Posterior cingulate gyrus (tissue), 11 donors: Measurements from ENCODE around the gene IMPDH1.
A peak's percentile ranks its signal among the peaks of the same experiment; 100 is the strongest.

Experiments
- DNase-seq, 10 donors: peaks; one replicate each; pipeline versions ENCODE4 v3.0.0 to v3.0.0-alpha.2; 2020 to 2021; ENCODE audit warnings: mixed read lengths in 3 of 10
- intact Hi-C: fragments of 100-400 bp; cut with DNase I; formaldehyde crosslinking; loops from one replicate; pipeline ENCODE4 v1.15.1; 2023

IMPDH1 gene

DNA sequence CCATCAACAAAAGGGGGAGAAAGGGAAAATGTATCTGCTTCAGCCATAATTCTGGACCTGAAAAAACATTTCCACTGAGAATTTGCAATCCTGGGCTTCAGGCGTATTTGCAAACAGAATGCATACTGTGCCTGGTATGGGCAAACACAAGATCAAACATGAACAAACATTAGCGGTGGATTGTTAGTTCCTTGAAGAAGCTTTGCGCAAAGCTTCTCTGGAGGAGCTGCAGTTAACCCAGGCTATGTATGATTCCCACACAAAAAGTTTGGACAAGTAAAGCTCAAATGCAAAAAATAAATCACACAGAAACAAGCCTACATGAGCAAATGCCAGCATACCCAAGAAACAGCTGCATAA, 25.5 kb upstream of the IMPDH1 start:
- DNase-seq = no peak
- intact Hi-C loops = no loop called here

DNA sequence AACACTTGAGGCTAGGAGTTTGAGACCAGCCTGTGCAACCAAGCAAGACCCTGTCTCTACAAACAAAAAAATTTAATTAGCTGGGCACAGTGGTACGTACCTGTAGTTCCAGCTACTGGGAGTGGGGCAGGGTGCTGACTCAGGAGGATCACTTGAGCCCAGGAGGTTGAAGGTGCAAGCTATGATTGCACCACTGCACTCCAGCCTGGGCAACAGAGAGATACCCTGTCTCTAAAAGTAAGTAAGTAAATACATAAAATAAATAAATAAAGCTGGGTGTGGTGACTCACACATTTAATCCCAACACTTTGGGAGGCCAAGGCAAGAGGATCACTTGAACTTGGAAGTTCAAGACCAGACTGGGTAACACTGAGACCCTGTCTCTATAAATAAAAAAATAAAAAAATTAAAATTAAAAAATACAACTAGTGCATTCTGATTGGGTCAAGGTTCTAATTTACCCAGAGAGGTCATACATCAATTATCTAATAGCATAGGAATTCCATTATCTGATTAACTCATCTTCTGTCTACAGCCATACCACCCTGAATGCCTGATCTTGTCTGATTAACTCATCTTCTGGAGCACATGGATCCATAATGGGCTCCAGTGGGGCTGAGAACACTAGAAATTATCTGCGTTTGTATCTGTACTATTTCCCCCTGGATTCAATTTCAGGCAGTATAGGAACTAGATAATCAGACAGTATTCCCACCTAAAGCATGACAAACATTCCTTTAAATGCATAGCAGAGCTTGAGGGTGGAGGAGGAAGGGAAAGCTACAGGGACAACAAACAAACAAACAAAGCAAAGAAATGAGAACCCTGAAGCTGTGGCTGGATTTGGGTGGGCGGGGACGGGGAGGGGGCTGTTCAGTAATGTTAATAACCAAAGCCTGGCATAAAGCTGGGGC, 24.9 kb upstream of the IMPDH1 start:
- intact Hi-C loops = no loop called here

DNA sequence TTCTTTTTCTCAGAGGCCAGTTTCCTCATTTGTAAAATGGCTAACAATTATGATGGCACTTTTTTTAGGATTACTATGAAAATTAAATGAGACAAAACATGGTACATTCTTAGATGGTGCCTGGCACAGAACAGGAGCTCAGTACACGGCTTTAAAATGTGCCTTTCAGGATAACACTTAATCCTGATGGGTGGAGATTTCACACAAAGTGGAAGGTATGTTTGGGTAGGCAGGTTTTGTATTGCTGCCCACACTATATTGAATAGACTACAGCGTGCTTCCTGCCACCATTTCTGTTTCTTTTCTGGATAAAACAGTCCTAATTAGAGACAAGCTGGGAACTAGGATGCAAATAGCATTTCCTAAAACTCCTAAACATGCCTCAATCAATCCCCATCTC, 22.0 kb upstream of the IMPDH1 start:
- DNase-seq = no peak
- intact Hi-C loops = no loop called here

More for the DNA sequence above, 24.9 kb upstream of the IMPDH1 start:
- DNase-seq = no peak

DNA sequence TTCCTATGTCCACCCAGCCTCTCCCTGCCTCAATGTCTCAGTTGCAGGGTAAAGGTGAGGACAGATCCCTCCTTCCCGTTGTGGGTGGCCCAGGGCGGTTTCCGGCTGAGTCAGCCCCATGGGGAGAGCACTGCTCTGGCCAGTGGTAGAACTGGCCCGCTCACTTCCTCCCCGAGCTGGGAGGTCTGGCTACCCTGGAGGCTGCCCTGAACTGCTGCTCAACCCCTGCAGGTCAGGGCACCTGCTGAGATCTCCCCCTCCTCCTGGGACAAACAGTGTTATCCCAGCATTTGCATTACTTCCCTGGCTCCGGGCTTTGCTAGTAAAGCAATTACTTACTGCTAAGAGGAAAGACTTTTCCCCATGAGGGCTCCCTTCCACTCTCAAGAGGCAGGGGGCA, 21.4 kb upstream of the IMPDH1 start:
- DNase-seq = no peak
- intact Hi-C loops = no loop called here

DNA sequence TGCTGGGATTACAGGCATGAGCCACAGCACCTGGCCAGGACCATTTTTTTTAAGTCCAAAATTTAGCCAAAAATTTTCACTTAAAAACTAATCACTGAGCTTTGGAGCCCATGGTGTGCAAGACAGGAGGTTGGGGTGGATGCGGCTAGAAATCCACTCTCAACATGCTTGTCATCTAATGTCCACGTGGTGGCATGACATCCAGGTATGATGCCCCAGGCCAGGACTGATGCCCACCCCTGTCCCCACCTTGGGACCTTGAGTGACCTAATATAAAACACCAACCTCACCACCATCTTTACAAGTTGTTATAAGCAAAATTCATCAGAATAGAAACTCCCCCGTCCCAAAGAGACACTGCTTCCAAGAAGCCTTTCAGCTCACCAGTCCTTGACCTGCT, 20.4 kb upstream of the IMPDH1 start:
- no peak for DNase-seq
- intact Hi-C loops = no loop called here

DNA sequence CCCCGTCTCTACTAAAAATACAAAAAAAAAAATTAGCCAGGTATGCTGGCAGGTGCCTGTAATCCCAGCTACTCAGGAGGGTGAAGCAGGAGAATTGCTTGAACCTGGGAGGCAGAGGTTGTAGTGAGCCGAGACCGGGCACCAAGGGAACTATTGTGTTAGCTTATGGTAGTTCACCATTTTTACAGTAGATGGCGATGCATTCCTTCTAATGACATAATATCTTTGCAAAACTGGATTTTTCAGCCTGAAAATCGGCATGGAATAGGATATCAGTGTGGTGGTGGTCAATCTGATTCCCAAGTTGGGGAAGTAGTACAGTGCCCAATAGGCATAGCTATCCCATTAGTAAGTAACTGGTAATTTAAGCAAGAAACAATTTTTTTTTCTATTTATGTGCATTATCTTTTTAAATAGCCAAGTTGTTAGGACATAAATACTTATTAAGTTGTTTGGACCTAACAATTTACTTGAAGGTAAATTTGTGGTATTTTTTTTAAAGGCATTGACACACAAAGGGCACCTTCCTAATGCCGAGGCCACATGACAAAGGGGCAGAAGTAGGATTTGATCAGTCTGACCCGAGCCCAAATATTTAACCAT, 17.6 kb upstream of the IMPDH1 start:
- no peak for DNase-seq
- intact Hi-C loops = loop anchor here (1.0 to 5.0 kb wide), 2 partner anchors 32 to 455 kb away; no protein-coding TSS in a partner anchor

DNA sequence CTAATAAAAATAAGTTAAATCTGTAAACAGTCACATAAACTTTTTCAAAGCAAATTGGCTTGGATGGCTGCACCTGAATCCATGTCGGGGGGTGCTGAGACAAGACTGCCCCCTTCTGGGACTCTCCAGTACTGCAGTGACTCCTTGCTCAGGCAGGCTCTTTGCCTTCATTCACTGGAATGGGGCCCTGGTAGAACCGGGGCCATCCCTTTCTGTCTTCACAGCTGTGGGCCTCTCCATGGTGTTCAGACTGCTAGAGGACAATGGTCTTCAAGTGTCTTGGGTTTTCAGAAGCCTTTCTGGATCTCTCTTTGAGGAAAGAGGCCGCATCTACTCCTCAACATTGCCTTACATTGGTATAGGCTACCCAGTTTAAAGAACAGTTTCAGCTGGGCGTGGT, 16.1 kb upstream of the IMPDH1 start:
- peak in 9 of 10 donors; percentile 42 to 94 (median 77) for DNase-seq
- intact Hi-C loops = loop anchor here (1.0 to 5.0 kb wide), 2 partner anchors 28 to 456 kb away; no protein-coding TSS in a partner anchor

DNA sequence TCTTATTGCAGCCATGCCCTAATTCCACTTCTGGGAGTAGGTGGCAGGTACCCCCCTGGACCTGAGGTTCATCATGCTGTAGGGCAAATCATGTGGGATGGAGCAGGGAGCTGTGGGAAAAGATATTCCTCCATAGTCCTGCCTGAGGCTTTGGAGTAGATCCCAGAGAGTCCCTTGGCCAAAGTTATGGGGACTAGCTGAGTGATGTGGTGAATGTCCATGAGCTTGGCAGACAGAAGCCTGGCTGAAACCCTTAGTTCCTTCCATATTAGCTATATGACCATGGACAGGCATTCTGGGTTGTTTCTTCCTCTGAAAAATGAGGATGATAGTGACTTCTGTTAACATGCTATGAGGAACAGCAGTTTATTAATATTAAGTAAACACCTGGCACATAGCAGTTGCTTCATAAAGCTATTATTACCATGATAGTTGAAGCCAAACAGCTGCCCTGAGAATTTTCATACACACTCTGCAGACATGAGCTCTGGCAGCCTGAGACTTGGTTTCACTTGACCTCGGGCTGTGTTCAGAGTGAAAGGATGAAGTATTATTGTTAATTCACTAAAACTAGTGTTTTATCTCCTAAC, 15.0 kb upstream of the IMPDH1 start:
- no peak for DNase-seq
- intact Hi-C loops = loop anchor here (1.0 to 5.0 kb wide), 2 partner anchors 26 to 458 kb away; no protein-coding TSS in a partner anchor

DNA sequence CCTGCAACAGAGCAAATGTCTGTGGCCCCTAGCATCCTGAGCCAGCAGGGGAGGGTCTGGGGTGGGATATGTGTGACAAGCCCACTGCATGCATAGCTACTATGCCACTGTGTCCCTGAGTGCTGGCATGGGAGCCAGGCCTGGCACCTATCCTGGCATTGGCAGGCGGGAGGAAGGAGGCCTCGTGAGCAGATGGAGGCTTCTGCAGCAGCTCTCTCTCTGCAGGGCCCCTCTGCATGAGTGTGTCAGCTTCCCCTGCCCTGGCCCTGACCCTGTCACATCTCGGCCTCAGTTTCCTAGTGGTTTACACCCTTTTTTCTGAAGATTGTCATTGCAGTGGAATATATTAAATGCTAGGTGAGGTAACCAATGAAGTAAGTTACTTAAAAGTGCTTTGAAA, 13.1 kb upstream of the IMPDH1 start:
- no peak for DNase-seq
- intact Hi-C loops = no loop called here

DNA sequence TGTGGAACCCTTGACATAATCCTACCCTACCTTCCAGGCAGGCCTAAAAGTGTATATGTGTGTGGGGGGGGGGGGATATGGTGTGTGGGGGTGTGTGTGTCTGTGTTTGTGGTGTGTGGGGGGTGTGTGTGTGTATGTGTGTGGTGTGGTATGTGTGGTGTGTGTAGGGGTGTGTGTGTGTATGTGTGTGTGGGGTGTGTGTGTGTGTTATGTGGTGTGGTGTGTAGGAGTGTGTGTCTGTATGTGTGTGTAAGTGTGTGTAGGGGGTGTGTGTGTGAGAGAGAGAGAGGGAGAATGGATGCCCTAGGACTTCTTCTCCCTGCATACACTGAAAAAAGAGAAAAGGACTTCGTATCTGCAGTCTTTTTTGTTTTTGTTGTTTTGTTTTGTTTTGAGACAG, 12.3 kb upstream of the IMPDH1 start:
- DNase-seq = no peak
- intact Hi-C loops = no loop called here

DNA sequence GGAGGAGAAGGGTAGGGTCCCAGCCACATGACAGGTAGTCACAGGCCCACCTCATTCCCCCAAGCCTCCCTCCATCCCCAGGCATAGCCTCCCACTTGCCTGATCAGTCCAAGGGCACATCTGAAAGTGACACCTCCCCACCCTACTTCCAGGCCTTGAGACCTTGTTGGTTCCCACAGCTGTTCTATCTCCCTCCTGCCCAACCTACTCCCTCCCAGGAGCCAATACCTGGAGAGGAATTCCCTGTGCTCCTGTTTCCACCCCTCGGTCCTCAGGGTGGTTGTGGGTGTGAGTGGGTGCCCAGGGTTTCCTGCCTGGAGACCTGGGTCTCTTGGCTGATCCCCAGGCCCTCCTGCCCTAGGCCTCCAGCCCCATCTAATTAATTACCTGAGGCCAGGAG, 11.6 kb upstream of the IMPDH1 start:
- DNase-seq = no peak
- intact Hi-C loops = no loop called here

DNA sequence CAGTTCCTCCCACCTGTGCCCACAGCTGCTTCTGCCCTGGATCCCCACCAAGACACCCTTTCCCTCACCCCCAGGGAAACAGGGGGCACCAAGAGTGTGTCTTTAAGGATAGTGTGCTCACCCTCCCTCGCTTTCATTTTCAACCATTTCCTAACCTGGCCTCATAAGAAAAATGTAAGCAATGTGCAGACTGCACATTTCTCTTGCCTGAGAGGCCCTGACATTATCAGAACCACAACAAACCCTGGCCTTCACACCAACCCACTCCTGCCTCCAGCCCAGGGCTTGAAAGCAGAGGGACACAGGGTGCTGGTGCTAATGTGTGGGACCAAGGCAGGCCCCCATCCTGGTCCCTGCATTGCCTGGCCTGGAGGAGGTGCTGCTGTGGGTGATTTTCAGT, 11.0 kb upstream of the IMPDH1 start:
- DNase-seq = no peak
- intact Hi-C loops = no loop called here

DNA sequence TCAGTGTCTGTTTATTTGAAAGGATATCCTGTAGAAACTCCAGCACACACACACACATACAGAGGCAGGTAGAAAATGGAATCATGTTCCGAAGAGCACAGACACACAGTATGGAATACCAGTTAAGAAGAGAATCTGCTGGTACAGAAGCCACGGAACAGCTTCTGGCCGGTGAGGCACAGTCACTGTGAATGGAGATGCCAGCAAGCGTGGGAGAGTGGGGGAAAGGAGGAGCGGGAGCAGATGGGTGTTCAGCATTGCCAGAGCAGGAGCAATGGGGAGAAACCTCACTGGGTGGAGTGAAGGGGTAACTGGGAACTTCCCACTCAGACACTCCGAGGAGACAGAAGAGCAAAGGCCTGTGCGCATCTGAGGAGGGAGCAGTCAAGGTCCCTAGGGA, 9.5 kb upstream of the IMPDH1 start:
- intact Hi-C loops = no loop called here
- DNase-seq = peak in 7 of 10 donors; percentile 38 to 92 (median 45)

DNA sequence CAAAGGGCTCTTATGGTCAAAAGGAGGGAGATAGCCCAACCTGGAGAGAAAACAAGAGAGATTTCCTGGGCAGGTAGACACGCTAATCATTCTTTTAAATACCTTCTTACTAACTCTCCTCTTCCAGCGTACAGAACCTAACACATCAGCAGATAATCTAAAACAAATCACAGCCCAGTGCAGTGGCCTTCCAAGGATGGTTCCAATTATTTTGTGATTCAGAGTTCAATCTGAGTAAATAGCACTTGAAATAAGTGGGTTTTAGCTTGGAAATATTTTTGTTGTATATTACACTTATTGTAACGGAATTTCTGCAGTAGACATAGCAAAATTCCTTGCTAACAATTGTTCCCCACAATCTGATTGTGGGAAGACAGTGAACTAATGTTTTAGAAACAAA, 7.3 kb upstream of the IMPDH1 start:
- no peak for DNase-seq
- intact Hi-C loops = no loop called here

DNA sequence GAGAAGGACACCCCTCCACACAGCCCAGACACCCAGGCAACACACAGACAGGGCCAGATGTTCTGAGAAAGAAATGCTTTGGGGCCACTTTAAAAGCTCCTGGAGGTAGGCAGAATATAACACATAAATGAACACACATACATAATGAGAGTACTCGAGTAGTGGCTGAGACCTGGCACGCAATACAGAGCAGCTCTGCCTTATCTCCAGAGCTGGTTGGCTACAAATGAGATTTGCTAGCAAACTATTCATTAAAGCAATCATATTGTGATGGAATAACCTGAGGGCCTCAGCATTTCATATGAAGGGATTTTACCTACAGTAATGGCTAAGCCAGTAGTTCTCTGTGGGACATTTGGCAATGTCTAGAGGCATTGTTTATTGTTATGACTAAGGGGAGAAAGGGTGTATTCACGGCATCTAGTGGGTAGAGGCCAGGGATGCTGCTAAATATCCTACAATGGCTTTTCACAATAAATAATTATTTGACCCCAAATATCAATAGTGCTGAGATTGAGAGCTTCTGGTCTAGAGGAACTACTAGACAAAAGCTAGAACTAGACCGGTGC, 5.5 kb upstream of the IMPDH1 start:
- intact Hi-C loops = no loop called here

DNA sequence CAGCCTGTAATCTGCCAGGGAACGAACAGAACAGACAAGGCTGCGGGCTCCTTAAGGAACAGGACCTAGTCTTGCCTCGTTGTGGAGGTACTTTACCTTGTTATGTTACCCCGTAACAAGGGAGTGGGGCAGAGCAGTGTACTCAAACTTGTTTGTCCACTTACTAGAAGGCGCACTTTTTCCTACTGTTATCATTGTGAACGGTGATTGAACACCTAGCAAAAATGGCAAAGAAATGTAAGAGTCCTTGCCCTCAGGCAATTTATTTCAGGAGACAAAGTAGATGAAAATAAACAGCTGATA, 620 bp upstream of the IMPDH1 start:
- intact Hi-C loops = no loop called here
- DNase-seq = no peak

More for the DNA sequence above, 5.5 kb upstream of the IMPDH1 start:
- no peak for DNase-seq

DNA sequence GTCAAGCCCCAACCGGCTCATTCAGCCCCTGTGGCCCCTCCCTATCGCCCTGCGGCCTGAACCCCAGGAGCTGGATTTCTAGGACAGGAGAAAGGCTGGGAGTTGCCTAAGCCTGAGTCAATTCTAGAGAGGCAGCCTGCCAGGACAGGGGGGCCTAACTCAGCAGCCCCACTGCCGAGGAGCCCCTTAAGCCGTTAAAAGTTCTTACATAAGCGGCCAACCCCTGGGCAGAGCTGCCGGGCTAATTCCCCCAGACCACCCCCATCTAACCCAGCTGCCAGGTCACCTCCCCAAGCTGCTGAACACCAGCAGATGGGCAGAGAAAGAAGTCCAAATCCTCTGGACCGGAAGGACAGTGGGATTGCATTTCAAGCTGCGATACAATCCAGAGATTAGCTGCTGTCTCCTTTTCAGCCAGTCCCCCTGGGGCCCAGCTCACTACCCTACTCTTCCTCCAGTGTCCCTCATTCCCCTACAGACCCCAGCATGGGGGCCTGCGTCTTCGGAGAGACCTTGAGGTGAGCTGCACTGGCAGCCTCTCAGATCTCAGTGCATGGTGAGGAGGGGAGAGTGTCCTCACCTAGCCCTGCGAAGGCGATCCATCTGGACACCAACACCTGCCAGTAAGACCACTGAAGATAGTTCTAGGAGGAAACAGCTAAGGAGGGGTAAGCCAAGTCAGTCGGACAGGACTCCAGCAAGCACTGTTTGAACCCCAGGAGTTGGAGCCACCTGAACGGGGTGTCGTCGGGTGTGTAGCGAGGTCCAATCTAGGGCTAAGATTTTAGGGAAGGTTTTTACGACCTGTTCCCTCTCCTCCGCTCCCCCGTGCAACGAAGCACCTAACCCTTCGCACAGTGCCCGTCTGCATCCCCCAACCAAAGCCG, 830 bp downstream of the IMPDH1 start:
- intact Hi-C loops = loop anchor here (5.0 kb wide), 1 partner anchor 62 kb away; no protein-coding TSS in a partner anchor

DNA sequence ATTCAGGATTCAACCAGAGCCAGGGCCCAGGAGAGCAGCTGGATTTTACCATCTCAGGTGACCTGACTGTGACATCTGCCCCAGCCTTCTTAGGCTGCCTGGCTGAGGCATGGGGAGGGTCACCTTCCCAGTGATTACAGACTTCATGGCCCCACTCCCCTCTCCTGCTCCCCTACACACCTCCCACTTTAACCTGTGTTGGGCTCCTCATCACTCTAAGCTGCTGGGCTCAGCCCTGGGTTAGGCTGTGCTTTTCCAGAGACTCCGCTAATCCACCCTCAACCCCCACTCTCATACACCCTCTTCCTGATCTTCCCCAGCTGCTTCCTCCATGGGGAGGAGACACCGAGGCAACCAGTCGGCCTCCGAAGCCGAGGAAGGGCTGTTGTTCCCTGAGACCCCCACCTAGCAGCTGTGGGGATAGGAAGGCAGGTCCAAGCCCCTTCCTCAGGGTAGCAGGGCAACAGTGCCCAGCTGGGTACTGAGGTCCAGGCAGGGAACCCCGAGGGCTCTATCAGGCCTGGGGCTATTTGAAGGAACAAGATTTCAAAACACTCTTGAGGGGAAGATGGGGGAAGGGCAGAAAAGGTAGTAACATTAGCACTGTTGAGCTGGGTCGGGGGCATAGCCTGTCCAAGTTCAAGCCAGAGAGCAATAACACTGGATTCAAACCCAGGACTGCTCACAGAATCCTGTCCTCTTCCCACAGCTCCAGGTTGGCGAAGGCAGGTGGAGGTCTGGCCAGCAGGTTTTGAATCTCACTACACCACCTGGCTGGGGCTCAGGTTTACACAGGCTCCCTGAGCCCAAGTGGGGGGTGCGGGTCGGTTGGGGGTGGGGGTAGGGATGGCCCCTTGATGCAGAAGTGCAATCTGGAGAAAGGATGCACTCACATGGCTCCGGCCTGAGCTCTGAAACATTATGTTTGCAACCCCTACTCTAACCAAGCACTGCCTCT, 1.8 kb downstream of the IMPDH1 start:
- intact Hi-C loops = loop anchor here (5.0 kb wide), 1 partner anchor 61 kb away; no protein-coding TSS in a partner anchor
- DNase-seq = no peak

More for the DNA sequence above, 830 bp downstream of the IMPDH1 start:
- DNase-seq = no peak

DNA sequence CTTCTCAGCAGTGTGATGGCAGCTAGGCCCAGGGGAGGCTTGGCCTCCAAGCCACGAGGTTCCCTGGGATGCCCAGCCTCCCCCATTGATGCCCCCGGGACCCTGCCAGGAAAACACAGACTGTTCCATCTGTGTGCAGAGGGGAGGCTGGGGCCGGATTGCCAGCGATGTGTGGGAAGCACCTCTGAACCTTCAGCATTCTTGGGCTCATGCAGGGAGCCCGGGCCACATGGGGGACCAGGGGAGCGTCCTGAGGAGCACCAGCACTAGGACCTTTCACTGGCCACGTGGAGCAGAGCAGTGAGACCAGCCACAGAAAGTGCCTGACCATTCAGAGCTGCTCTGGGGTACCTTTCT, 2.6 kb downstream of the IMPDH1 start:
- DNase-seq = peak in 1 of 10 donors; percentile 51
- intact Hi-C loops = loop anchor here (5.0 kb wide), 1 partner anchor 60 kb away; no protein-coding TSS in a partner anchor
